DMS 273 treated with DMSO at 0.1 percent for 48 hours (cell line): Measurements from ENCODE around the gene NLGN1.

Source experiments
- DNase-seq: peaks from one replicate; lab custom pipeline; 2025; lab: John Stamatoyannopoulos, UW

Gene NLGN1

GRCh38 chr3:173911446-173911845, 513.9 kb downstream of the NLGN1 start:
- DNase-seq, result no peak

- no peak for DNase-seq
Measured at GRCh38 chr3:173912126-173912525, 514.6 kb downstream of the NLGN1 start.

- no peak for DNase-seq
Measured at GRCh38 chr3:173913397-173913796, 515.9 kb downstream of the NLGN1 start.

GRCh38 chr3:173913974-173914421, 516.5 kb downstream of the NLGN1 start:
- no peak for DNase-seq

- no peak for DNase-seq
Measured at GRCh38 chr3:173916799-173917198, 519.3 kb downstream of the NLGN1 start.

- no peak for DNase-seq
Measured at GRCh38 chr3:173920386-173920785, 522.8 kb downstream of the NLGN1 start.

- DNase-seq, result no peak
Measured at GRCh38 chr3:173921732-173922131, 524.2 kb downstream of the NLGN1 start.

- no peak for DNase-seq
Measured at GRCh38 chr3:173923204-173923603, 525.7 kb downstream of the NLGN1 start.

GRCh38 chr3:173930251-173930650, 532.7 kb downstream of the NLGN1 start:
- no peak for DNase-seq

GRCh38 chr3:173932624-173933023, 535.1 kb downstream of the NLGN1 start:
- DNase-seq, result no peak

GRCh38 chr3:173933113-173933512, 535.6 kb downstream of the NLGN1 start:
- no peak for DNase-seq

GRCh38 chr3:173936316-173936715, 538.8 kb downstream of the NLGN1 start:
- DNase-seq, result no peak

GRCh38 chr3:173938159-173938558, 540.6 kb downstream of the NLGN1 start:
- DNase-seq, result no peak

- no peak for DNase-seq
Measured at GRCh38 chr3:173938616-173939015, 541.1 kb downstream of the NLGN1 start.

GRCh38 chr3:173939331-173939730, 541.8 kb downstream of the NLGN1 start:
- no peak for DNase-seq

GRCh38 chr3:173943264-173943663, 545.7 kb downstream of the NLGN1 start:
- DNase-seq, result no peak

GRCh38 chr3:173945170-173945569, 547.6 kb downstream of the NLGN1 start:
- no peak for DNase-seq

- no peak for DNase-seq
Measured at GRCh38 chr3:173945806-173946205, 548.3 kb downstream of the NLGN1 start.

GRCh38 chr3:173954647-173955046, 557.1 kb downstream of the NLGN1 start:
- DNase-seq, result no peak

GRCh38 chr3:173957646-173958045, 560.1 kb downstream of the NLGN1 start:
- no peak for DNase-seq

- no peak for DNase-seq
Measured at GRCh38 chr3:173958805-173959204, 561.3 kb downstream of the NLGN1 start.

GRCh38 chr3:173970281-173970680, 572.7 kb downstream of the NLGN1 start:
- no peak for DNase-seq

- no peak for DNase-seq
Measured at GRCh38 chr3:173976281-173976680, 578.7 kb downstream of the NLGN1 start.

- DNase-seq, result no peak
Measured at GRCh38 chr3:173977747-173978146, 580.2 kb downstream of the NLGN1 start.

GRCh38 chr3:173983343-173983742, 585.8 kb downstream of the NLGN1 start:
- no peak for DNase-seq
